Measurements from ENCODE around the gene SLIT1.
A peak's percentile ranks its signal among the peaks of the same experiment; 100 is the strongest.

SLIT1 gene

GRCh38 chr10:97169911-97170693 is 15.7 kb downstream of the SLIT1 start:
- no peak for DNase-seq

- no peak for DNase-seq
These were observed 16.7 kb downstream of the SLIT1 start for GRCh38 chr10:97169063-97169462.

- DNase-seq = no peak
These were observed 17.1 kb downstream of the SLIT1 start for GRCh38 chr10:97168645-97169044.

- no peak for DNase-seq
These were observed 20.3 kb downstream of the SLIT1 start for GRCh38 chr10:97165499-97165898.

GRCh38 chr10:97163781-97164501 is 21.8 kb downstream of the SLIT1 start:
- no peak for DNase-seq

GRCh38 chr10:97163181-97163580 is 22.6 kb downstream of the SLIT1 start:
- DNase-seq = no peak

GRCh38 chr10:97159646-97160305 is 26.0 kb downstream of the SLIT1 start:
- no peak for DNase-seq

- no peak for DNase-seq
These were observed 28.1 kb downstream of the SLIT1 start for GRCh38 chr10:97157578-97158095.

GRCh38 chr10:97154781-97155180 is 31.0 kb downstream of the SLIT1 start:
- DNase-seq = peak; percentile 46

GRCh38 chr10:97154162-97154561 is 31.6 kb downstream of the SLIT1 start:
- no peak for DNase-seq

GRCh38 chr10:97153270-97153850 is 32.4 kb downstream of the SLIT1 start:
- no peak for DNase-seq

- DNase-seq = no peak
These were observed 34.3 kb downstream of the SLIT1 start for GRCh38 chr10:97151307-97151914.

GRCh38 chr10:97150616-97151015 is 35.1 kb downstream of the SLIT1 start:
- no peak for DNase-seq

GRCh38 chr10:97150013-97150595 is 35.7 kb downstream of the SLIT1 start:
- DNase-seq = no peak

GRCh38 chr10:97149079-97149531 is 36.7 kb downstream of the SLIT1 start:
- DNase-seq = peak; percentile 14

- no peak for DNase-seq
These were observed 41.5 kb downstream of the SLIT1 start for GRCh38 chr10:97144297-97144696.

GRCh38 chr10:97142834-97143233 is 42.9 kb downstream of the SLIT1 start:
- no peak for DNase-seq

GRCh38 chr10:97140902-97141745 is 44.6 kb downstream of the SLIT1 start:
- DNase-seq = no peak

- DNase-seq = peak; percentile 64
These were observed 45.5 kb downstream of the SLIT1 start for GRCh38 chr10:97140049-97140846.

- DNase-seq = no peak
These were observed 46.1 kb downstream of the SLIT1 start for GRCh38 chr10:97139651-97140048.
